Measurements from ENCODE around the gene PASD1. TPM values are rescaled to one million over a fixed set of nuclear protein-coding genes. Genes with fewer than 3 reads are reported as not detected.
"Not testable (repeated sequence)": the region's sequence is repeated elsewhere in the genome, so short reads cannot be mapped to it uniquely, and the experiment has no call there.

Gene PASD1
- total RNA-seq, 3 donors from 2014 or later, result not detected

DNA sequence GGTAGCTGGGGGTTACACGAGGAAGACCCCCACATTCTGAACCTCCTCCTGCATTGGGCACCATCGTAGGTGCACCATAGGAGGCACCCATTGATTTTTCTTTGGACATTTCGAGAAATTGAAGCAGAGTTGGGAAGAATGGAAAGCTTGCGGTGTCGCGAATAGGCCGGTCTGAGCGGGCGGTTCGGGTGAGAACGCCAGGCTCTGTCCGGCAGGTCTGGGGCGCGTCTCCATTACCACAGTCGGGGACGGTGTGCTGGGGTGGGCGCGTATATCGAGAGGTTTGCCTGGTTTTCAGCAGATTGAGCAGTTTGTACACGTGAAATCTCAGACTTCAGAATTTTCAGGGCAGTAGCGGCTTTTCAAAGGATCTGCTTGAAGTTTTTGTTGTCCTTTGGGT, 560 bp downstream of the PASD1 start:
- no peak for ATAC-seq
- Mint-ChIP-seq H3K36me3 (ENCODE audit: insufficient read depth) (no peaks in the 10 kb centered on the region), H3K27me3 (ENCODE audit: low read depth) (no peaks in the 10 kb centered on the region), H3K4me1 (ENCODE audit: low read depth) (no peaks in the 10 kb centered on the region), H3K9me3 (no peaks in the 10 kb centered on the region), H3K4me3 (no peak overlapping the region)
- DNase-seq, result no peak

DNA sequence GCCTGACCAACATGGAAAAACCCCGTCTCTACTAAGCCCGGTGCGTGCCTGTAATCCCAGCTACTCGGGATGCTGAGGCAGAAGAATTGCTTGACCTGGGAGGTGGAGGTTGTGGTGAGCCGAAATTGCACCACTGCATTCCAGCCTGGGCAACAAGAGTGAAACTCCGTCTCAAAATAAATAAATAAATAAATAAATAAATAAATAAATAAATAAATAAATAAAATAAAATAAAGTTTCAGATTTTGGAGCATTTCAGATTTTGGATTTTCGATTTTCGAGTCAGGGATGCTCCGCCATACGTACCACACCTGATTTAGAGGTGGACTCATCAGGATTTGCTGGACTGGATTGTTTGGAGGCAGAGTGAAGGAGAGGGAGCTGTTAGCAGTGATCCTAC, 3.4 kb downstream of the PASD1 start:
- not testable (repeated sequence) for H3K27me3 Mint-ChIP-seq (ENCODE audit: low read depth); ATAC-seq; H3K9me3 Mint-ChIP-seq; H3K36me3 Mint-ChIP-seq (ENCODE audit: insufficient read depth); H3K4me1 Mint-ChIP-seq (ENCODE audit: low read depth); DNase-seq; H3K4me3 Mint-ChIP-seq

DNA sequence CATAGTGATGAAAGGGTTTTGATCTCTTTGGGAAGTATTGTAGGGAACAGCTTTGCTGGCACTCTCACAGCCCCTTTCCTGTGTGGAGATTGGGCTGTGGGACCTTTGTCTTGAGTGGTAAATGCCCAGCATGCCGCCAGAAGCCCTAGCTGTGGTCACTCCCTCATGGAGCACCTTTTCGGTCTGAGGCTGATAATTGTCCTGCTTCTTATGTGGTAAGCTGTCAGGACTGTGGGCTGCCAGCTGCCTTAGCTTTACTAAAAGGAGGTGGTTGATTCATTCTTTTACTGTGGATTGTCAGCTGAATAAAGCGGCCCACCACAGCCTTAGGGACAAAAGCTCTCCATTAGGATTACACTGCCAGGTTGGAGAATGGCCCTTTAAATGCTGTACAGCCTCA, 7.1 kb downstream of the PASD1 start:
- DNase-seq, result no peak
- Mint-ChIP-seq H3K4me1 (ENCODE audit: low read depth) (no peaks in the 10 kb centered on the region), H3K4me3 (no peak overlapping the region), H3K9me3 (no peaks in the 10 kb centered on the region), H3K27me3 (ENCODE audit: low read depth) (peaks cover 14% of the 10 kb centered on the region), H3K36me3 (ENCODE audit: insufficient read depth) (no peaks in the 10 kb centered on the region)
- no peak for ATAC-seq

DNA sequence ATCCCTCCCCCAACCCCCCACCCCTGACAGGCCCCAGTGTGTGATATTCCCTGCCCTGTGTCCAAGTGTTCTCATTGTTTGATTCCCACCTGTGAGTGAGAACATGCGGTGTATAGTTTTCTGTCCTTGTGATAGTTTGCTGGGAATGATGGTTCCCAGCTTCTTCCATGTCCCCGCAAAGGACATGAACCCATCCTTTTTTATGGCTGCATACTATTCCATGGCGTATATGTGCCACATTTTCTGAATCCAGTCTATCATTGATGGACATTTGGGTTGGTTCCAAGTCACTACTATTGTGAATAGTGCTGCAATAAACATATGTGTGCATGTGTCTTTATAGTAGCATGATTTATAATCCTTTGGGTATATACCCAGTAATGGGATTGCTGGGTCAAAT, 29.9 kb downstream of the PASD1 start:
- DNase-seq; H3K9me3 Mint-ChIP-seq; H3K36me3 Mint-ChIP-seq (ENCODE audit: insufficient read depth); H3K27me3 Mint-ChIP-seq (ENCODE audit: low read depth); H3K4me1 Mint-ChIP-seq (ENCODE audit: low read depth); H3K4me3 Mint-ChIP-seq; ATAC-seq: not testable (repeated sequence)

DNA sequence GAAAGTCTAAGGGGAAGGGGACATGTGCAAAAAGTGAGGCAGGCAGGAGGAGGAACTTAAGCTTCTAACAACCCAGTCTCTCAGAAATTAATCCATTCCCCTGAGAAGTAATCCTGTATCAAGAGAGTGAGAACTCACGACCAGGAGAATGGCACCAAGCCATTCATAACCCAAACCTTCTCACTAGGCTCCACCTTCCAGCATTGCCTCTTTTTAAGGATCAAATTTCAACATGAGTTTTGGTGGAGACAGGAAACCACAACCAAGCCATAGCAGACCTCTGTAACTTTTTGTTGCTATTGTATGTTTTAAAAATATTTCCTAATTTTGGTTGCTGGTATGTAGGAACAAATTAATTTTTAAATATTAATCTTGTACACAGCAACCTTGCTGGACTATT, 32.8 kb downstream of the PASD1 start:
- no peak for DNase-seq
- Mint-ChIP-seq H3K36me3 (ENCODE audit: insufficient read depth) (no peaks in the 10 kb centered on the region), H3K4me3 (no peak overlapping the region), H3K27me3 (ENCODE audit: low read depth) (peaks cover 2% of the 10 kb centered on the region), H3K4me1 (ENCODE audit: low read depth) (no peaks in the 10 kb centered on the region), H3K9me3 (no peaks in the 10 kb centered on the region)
- no peak for ATAC-seq

DNA sequence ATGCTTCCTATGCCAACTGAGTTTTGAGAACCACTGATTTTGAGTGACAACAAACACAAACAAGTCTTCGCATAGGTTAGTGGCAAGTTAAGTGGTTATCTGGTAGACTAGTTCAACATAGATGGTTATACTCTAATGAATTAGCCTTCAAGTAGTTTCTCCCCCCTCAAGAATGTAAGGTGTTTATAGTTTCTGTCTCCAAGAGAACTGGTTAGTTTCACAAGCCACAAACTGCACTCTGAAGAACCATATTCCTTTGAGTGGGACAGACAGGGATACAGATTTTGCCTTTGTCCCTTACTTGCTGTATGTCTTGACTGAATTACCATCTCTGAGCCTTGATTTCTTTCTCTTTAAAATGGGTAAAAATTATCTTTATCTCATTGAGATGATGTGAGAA, 41.5 kb downstream of the PASD1 start:
- Mint-ChIP-seq H3K9me3 (no peaks in the 10 kb centered on the region), H3K27me3 (ENCODE audit: low read depth) (peaks cover 3% of the 10 kb centered on the region), H3K4me1 (ENCODE audit: low read depth) (no peaks in the 10 kb centered on the region), H3K4me3 (no peak overlapping the region), H3K36me3 (ENCODE audit: insufficient read depth) (no peaks in the 10 kb centered on the region)
- no peak for DNase-seq
- no peak for ATAC-seq

DNA sequence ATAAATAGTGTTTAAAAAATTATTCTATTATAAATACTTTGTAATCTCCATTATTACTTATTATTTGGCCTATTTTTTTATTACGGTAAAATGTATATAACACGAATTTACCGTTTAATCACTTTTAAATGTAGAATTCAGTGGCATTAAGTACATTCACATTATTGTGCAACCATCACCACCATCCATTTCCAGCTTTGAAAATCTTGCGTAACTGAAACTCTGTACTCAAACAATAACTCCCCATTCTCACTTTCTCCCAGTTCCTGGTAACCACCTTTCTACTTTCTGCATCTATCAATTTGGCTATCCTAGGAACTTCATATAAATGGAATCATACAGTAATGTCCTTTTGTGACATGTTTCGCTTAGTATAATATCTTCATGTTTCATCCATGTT, 45.7 kb downstream of the PASD1 start:
- Mint-ChIP-seq H3K36me3 (ENCODE audit: insufficient read depth) (no peaks in the 10 kb centered on the region), H3K4me3 (no peak overlapping the region), H3K9me3 (no peaks in the 10 kb centered on the region), H3K27me3 (ENCODE audit: low read depth) (no peaks in the 10 kb centered on the region), H3K4me1 (ENCODE audit: low read depth) (no peaks in the 10 kb centered on the region)
- DNase-seq (no peak), ATAC-seq (no peak)

DNA sequence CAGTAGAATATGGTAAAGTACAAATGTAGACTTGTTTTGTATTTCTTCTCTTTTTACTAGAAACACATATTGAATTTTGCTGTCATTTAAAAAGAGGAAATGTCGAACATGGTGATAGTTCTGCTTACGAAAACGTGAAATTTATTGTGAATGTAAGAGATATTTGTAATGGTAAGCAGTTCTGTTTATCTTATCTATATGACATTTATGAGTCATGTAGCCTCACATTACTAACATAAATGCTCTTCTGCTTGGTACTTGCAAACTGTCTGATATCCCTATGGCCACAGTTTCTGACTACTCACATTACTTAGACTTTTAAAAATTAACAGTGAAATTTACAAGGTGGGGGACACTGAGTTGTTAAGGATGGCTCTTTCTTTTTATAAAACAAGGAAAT, 57.9 kb downstream of the PASD1 start:
- ATAC-seq (no peak), DNase-seq (no peak)
- Mint-ChIP-seq H3K4me1 (ENCODE audit: low read depth) (no peaks in the 10 kb centered on the region), H3K4me3 (no peak overlapping the region), H3K27me3 (ENCODE audit: low read depth) (peaks cover 3% of the 10 kb centered on the region), H3K9me3 (no peaks in the 10 kb centered on the region), H3K36me3 (ENCODE audit: insufficient read depth) (no peaks in the 10 kb centered on the region)

DNA sequence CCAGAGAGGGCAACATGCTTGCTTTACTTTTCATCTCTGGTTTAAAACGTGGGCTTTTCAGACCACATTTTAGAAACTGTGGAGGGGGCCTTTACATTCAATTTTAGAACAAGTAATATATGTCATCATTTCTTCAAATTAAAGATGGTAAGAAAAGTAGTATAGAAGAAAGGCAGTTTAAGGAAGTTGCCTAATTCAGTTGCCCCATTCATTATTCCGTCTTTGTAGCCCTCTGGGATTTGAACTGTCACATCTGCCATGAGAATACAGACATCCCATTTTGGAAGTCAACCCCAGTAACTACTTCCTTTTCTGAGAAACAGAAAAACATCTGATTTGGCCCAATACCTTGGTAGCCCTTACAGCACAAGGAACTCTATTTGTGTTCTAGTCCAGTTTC, 61.2 kb downstream of the PASD1 start:
- peaks cover 3% of the 10 kb centered on the region for H3K27me3 Mint-ChIP-seq (ENCODE audit: low read depth)
- DNase-seq (no peak), ATAC-seq (no peak)
- H3K4me1 Mint-ChIP-seq (ENCODE audit: low read depth), result no peaks in the 10 kb centered on the region
- no peaks in the 10 kb centered on the region for H3K9me3 Mint-ChIP-seq
- no peaks in the 10 kb centered on the region for H3K36me3 Mint-ChIP-seq (ENCODE audit: insufficient read depth)
- H3K4me3 Mint-ChIP-seq, result no peak overlapping the region

DNA sequence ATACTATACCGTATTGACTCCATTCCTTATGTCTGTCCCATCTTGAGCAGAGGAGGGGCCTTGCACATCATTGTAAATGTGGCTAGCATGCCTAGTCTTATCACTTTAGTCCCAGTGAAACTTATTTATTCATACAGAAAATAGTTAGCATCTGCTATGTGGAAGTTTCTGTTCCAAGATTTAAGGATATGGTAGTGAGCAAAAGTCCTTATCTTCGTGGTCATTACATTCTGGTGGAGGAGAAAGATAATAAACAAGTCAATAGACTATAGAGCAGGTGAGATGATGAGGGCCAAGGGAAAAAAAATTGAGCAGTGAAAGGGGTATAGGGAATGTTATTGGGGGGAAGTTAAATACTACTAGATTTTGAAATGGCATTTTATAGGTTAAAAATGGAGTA, 68.3 kb downstream of the PASD1 start:
- Mint-ChIP-seq H3K27me3 (ENCODE audit: low read depth) (peaks cover 2% of the 10 kb centered on the region), H3K9me3 (no peaks in the 10 kb centered on the region), H3K4me1 (ENCODE audit: low read depth) (no peaks in the 10 kb centered on the region), H3K36me3 (ENCODE audit: insufficient read depth) (no peaks in the 10 kb centered on the region), H3K4me3 (no peak overlapping the region)
- ATAC-seq (no peak), DNase-seq (no peak)

DNA sequence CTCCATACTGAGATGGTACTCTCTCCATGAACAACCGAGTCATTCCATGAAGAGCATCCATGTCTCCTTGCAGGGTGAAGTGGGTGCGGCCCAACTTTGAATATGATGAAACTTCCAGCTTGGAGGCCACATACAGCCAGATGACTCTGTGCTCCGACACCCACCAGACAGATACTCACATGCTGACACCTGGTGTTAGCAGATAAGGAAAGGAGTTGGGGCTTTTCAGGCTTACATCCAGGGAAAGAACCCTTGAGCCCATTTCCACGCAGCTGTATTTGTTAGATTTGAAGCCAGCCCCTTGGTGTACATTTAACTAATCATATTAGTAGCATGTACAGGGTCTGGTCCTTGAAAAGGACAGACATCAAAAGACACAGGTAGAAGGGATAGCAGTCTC, 69.7 kb downstream of the PASD1 start:
- no peak overlapping the region for H3K4me3 Mint-ChIP-seq
- H3K27me3 Mint-ChIP-seq (ENCODE audit: low read depth), result peaks cover 2% of the 10 kb centered on the region
- H3K36me3 Mint-ChIP-seq (ENCODE audit: insufficient read depth), result no peaks in the 10 kb centered on the region
- no peak for DNase-seq
- no peaks in the 10 kb centered on the region for H3K9me3 Mint-ChIP-seq
- no peak for ATAC-seq
- H3K4me1 Mint-ChIP-seq (ENCODE audit: low read depth), result no peaks in the 10 kb centered on the region

DNA sequence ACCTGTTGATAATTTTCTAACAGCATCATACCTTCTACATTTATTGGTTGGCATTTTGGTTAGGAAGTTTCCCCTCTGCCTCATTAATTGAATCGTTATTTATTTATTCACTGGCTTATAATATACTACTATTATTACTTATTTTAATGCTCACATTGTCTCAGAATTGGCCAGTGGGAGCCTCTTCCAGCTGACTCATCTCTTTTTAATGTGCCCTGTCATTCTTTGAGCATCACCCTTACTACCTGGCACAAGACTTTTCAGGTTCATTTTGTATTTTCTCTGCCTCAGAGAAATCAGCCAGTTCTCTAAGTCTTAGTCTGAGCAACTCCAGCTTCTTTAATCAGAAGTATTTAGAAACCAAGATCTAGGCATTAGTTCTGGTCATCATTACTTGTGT, 71.5 kb downstream of the PASD1 start:
- DNase-seq, result no peak
- H3K4me1 Mint-ChIP-seq (ENCODE audit: low read depth), result no peaks in the 10 kb centered on the region
- H3K9me3 Mint-ChIP-seq, result no peaks in the 10 kb centered on the region
- H3K4me3 Mint-ChIP-seq, result no peak overlapping the region
- no peaks in the 10 kb centered on the region for H3K36me3 Mint-ChIP-seq (ENCODE audit: insufficient read depth)
- no peak for ATAC-seq
- peaks cover 4% of the 10 kb centered on the region for H3K27me3 Mint-ChIP-seq (ENCODE audit: low read depth)

DNA sequence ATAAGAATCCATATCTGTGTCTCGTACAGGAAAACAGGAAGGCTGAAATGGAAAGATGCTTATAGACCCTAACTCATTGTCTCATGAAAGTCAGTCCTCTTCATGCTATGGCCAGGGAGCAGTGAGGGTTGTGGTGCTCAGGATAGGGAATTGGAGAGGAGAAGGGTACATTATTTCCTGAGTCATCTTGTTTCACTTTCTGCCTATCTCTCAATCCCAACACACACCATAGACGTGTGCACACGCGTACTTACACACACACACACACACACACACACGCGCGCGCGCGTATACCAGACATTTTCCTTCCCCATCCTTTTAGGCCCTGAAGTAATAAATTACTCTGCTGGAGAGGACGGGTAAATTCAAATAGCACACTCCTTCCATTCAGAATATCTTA, 78.1 kb downstream of the PASD1 start:
- Mint-ChIP-seq H3K9me3 (no peaks in the 10 kb centered on the region), H3K27me3 (ENCODE audit: low read depth) (peaks cover 2% of the 10 kb centered on the region), H3K4me3 (no peak overlapping the region), H3K36me3 (ENCODE audit: insufficient read depth) (no peaks in the 10 kb centered on the region), H3K4me1 (ENCODE audit: low read depth) (no peaks in the 10 kb centered on the region)
- DNase-seq (no peak), ATAC-seq (no peak)

DNA sequence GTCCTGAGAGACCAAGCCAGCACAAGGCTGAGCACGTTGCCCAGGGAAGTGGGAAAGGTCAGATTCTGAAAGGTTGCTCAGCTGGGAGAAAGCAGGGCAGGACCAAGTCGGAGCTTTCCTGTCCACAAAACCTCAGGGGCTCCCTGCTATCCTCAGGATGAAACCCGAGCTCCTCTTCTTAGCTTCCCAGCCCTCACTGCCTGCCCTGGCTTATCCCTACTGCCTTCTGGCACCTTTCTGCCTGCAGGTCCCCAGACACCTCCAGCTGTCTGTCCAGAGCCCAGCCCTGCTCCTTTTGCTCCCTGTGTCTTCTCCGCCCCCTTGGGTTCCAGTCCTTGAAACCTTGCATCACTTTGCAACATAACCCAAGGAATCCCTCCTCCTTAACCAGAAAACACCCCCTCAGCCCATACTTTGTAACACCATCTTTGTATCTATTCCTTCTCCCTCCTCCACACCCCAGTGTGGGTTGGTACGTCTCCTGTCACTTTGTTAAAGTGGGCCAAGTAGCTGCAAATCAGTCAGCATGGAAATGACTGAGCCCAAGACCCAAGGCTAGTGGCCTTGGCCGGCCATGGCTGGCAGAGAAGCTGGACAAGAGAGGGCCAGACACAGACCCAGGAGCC, 111.8 kb downstream of the PASD1 start:
- H3K9me3 Mint-ChIP-seq, result no peaks in the 10 kb centered on the region

DNA sequence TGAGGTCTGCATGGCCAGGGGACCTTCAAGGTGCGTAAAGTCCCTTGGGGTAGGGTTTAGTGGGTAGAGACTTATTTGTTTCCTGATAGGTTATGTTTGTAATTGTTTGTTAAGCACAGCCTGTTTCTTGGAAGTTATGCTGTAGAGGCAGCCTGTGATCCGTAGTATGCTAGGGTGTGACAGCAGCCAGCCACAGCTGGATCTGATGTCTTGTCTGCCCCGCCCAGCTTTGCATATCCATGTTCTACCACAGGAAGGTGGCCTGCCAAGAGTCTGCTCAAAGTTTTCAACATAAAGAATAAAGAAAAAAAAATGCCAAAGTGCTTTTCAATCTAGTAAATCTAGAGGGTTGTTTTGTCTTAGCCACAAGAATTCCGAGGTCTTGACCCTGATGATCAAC, 112.7 kb downstream of the PASD1 start:
- H3K27me3 Mint-ChIP-seq (ENCODE audit: low read depth), result peaks cover 4% of the 10 kb centered on the region
- H3K36me3 Mint-ChIP-seq (ENCODE audit: insufficient read depth), result no peaks in the 10 kb centered on the region
- ATAC-seq, result no peak
- no peak for DNase-seq
- no peaks in the 10 kb centered on the region for H3K9me3 Mint-ChIP-seq
- no peak overlapping the region for H3K4me3 Mint-ChIP-seq
- H3K4me1 Mint-ChIP-seq (ENCODE audit: low read depth), result no peaks in the 10 kb centered on the region

More for the DNA sequence above, 111.8 kb downstream of the PASD1 start:
- DNase-seq (no peak), ATAC-seq (no peak)
- Mint-ChIP-seq H3K27me3 (ENCODE audit: low read depth) (peaks cover 4% of the 10 kb centered on the region), H3K4me1 (ENCODE audit: low read depth) (no peaks in the 10 kb centered on the region), H3K4me3 (no peak overlapping the region), H3K36me3 (ENCODE audit: insufficient read depth) (no peaks in the 10 kb centered on the region)

Measured in activated T-cell treated with anti-CD3 and anti-CD28 coated beads, Interleukin-2, amount 50 U/mL, for 4 hours (primary cell).